D341Med (cell line): Measurements from ENCODE around the gene A2M.
"Not testable (repeated sequence)": the region's sequence is repeated elsewhere in the genome, so short reads cannot be mapped to it uniquely, and the experiment has no call there.

Source experiments
- DNase-seq: peaks from one replicate; pipeline ENCODE4 v3.0.0; 2012; ENCODE audit warnings: low spot score

A2M gene

DNA sequence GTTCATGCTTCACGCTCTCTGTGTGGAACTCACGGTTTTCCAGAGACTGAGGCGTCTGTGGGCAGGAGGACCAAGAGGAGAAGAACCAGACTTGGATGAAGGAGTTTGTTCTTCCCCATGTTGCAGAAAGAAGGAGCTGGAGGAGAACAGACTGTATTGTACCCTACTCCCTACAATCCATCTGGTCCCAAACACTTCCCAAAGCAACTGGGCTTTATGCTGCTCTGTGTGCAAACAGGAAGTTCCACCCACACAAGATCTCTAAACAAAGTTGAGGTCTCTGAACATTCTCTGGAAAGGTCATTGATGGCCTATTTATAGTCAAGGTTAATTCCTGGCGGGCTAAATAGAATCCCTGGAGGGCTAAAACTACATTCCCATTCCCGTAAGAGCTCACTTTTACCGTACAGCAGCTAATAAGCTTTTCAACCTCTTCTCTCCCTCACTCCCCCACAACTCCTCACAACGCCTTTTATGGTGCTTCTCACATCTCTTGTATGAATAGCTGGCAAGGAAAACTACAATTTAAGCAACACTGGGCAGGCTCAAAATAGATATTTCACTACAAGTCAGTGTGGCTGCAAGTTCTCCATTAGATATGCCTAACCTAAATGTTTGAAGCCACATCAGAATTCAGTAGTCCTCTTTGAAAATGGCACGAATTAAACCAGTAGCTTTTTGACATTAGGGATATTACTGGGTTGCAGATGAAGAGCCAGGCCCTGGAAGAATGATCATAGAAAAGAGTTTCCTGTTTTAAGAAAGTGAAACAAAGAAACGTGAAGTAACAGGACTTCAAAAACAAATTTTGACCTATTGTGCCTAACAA, at the start of gene A2M:
TSS of gene A2M (minus strand) at position 189 of the 829 bp plus-strand sequence. CDS start at position 119, 70 bp downstream.
- no peak for DNase-seq

DNA sequence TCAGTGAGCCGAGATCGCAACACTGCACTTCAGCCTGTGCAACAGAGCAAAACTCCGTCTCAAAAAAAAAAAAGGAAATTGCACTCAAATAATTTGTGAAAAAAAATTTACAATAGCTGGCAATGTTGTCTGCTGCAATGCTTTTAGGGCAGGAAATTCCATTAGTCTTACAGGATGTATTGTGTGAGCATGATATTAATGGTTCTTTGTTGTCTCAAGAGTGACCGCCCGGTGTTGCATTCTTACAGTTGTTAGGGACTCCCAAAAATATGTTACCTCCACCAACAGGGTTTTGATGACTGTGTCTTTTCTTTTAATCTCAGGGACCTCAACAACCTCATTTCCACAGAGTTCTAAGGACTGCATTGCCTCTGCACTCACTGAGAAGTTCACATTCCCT, 47.7 kb upstream of the A2M start:
- no peak for DNase-seq

DNA sequence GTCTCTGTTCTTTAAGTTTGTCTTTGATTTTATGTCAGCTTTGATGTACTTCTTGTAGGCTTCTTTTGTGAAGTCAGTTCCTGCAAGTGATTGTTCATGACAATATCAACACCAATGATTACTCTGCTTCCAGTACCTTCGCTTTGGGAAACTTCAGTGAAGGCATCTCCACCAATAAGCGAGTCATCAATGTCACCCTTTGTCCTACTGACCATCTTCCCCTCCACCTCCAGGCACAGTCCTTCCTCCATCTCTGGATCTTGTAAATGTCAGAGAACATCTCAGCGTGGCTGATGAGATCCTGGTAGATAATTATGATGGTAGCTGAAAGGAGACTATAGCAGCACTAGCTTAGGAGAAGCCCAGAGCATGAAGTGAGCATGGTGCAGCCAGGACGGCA, 40.4 kb upstream of the A2M start:
- no peak for DNase-seq

DNA sequence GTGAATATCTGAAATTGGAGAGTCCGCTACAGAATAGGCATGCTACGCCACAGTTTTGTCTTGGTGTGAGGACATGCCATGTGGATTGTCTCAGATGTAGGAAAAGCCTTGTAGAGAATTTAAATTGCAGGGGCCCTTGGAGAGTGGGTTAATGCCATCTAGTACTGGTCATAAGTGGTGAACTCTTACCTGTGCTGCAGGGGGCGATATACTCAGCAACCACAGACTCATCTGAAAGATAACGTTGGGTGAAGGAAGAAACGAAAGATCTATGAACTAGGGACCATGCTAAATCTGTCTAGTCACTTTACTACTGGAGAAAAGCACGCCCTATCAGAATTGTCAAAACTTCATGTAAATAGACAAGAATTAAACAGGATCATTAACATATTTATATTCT, 33.7 kb upstream of the A2M start:
- no peak for DNase-seq

DNA sequence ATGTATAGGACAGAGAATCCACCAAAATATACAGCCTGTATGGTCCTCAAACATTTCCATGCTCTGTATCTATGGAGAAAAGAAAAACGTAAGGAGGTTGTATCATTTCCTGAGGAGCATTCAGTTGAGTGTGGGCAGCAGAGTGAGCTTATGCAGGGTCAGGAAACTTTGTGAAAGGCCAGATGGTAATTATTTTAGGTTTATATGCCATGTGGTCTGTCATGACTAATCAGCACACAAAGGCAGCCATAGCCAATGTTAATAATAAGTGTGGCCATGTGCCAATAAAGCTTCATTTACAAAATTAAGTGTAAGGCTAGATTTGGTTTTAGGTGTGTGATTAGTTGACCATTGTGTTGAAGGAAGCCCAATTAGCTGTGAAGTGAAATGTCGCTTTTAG, 33.2 kb upstream of the A2M start:
- DNase-seq = no peak

DNA sequence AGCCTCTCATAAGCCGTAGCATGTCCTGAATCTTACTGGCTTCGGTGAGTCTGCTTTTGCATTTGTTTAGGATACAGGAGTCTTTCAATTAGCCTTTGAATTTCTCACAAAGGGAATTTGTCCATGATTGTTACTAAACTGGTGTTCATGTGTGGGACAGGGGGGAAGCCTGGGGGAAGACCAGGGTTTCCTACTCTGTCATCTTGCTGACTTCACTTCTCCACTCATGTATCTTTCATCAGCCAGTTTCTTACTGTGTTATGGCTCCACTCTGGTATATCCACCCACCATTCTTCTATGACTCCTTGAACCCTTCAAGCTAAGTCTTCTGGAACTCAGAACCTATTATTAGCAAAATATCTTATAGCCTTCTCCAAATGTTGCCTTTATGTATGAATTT, 31.7 kb upstream of the A2M start:
- DNase-seq = no peak

DNA sequence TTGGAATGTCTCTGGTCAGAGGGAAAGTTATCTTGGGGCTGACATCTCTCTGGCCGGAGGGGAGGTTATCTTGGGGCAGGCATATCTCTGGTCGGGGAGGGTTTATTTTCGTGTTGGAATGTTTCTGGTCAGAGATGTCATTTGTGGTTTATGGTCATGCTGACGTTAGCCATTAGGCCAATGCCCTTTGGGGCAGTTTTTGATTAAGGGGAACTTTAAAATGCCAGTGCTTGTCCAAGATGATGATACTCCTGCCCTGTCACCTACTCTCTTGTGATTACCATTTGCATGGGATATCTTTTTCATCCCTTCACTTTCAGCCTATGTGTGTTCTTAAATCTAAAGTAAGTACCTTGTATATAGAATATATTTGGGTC, 29.0 kb upstream of the A2M start:
- DNase-seq = no peak

DNA sequence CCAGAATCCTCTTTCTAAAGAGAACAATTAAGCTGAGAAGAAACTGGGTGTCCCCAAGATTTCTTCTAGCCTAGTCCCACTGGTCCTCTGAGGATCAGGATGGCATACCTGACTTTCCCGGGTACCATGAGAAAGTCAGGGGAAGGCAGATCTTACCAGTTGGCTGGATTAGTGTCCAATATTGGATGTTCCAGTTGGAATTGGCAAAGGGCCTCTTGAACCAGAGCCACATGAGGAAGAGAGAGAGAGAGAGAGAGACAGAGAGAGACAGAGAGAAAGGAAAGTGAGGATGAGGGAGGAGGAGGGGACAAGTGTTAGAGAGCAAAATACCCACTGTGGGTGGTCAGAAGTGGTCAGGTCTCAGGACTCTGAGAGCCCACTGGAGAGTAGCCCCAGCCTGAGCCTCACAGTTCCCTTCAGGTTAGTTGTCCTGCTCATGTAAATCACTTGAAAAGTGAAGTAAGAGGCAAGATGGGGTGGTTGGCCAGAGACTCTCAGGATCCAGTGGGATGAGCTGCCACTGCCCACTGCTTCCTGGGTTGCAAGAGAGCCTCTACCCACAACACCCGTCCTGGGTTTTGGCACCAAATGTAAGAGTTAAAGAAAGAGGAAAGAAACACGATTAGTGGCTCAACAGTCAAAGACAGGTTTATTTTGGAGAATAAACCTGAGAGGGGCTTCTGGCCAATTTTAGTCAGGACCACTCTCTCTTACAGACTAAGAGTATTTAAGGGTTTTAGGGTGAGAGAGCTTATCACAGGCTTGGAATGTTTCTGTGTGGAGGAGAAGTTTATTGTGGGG, 28.4 kb upstream of the A2M start:
- DNase-seq = no peak

DNA sequence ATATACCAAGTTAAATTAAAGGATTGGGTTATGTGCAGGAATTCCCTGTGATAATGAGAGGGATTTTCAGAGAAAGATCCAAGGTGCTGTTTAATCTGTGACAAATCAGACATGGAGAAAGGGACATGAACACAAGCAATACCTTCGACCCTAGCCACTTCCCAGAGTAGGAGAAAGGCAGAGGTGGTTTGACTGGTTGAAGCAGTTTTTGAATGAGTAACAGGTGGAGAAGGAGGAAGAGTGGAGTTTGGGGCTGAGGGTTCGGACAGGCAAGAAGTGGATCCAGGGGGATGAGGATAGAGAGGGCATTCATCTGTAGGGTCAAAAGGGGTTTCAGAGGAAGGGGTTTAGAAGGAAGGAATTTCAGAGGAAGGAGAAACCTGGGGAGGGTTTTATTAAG, 27.4 kb upstream of the A2M start:
- no peak for DNase-seq

DNA sequence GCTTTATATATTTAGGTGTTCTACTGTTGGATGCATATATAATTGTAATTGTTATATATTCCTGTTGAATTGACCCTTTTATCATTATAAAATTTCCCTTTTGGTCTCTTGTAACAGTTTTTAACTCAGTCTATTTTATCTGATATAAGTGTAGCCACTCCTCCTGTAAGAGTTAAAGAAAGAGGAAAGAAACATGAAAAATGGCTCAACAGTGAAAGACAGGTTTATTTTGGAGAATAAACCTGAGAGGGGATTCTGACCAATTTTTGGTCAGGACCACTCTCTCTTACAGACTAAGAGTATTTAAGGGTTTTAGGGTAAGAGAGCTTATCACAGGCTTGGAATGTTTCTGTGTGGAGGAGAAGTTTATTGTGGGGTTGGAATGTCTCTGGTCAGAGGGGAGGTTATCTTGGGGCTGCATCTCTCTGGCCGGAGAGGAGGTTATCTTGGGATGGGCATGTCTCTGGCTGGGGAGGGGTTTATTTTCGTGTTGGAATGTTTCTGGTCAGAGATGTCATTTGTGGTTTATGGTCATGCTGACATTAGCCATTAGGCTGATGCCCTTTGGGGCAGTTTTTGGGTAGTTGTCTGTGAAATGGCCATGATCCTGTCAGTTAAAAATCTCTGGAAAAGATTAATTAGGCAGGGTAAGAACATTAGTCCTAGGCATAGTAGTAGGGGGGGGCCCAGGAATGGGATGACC, 24.0 kb upstream of the A2M start:
- not testable (repeated sequence) for DNase-seq

DNA sequence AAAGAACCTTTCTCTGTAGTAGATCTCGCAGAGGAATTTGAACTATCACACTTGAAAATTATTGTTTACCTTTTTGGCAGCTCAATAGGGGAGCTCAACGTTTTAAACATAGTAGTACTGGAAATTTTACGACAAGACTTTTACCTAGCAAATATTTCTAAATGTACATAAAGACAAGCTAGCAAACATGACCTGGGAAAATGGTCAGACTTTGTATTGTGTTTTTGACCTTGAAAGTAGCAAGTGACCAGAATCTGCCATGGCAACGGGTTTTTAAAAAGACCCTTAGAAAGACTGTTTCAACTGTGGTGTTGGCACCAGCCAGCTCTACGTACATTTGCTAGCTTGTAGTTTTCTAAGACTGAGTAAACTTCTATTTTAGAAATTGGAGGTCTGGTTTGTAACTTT, 20.2 kb upstream of the A2M start:
- no peak for DNase-seq

DNA sequence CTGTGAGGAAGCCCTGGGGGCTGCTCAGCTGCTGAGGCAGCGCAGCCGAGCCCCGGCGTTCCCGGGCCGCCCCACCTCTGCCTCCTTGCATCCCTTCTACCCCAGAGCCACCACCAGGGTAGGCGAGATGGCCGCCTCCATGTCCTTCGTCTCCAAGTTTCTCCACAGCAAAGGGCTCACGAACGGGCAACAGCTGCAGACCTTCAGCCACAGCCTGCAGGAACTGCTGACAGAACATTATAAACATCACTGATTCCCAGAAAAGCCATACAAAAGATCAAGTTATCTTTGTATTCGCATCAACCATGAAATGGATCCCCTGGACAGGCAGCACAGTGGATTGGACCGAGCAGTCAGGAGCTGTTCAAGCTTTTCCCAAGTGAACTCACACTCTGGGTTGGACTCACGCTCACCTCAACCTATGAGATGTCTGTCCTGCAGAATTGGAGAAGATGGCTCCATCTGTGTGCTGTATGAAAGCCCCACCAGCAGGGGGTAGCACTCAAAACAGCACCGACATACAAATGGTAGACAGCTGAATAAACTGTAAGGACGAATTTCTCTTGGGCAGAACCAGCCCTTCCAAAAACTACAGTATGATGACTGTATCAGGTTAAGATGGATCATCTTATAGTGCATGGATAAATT, 19.4 kb upstream of the A2M start:
- DNase-seq = peak; percentile 37

DNA sequence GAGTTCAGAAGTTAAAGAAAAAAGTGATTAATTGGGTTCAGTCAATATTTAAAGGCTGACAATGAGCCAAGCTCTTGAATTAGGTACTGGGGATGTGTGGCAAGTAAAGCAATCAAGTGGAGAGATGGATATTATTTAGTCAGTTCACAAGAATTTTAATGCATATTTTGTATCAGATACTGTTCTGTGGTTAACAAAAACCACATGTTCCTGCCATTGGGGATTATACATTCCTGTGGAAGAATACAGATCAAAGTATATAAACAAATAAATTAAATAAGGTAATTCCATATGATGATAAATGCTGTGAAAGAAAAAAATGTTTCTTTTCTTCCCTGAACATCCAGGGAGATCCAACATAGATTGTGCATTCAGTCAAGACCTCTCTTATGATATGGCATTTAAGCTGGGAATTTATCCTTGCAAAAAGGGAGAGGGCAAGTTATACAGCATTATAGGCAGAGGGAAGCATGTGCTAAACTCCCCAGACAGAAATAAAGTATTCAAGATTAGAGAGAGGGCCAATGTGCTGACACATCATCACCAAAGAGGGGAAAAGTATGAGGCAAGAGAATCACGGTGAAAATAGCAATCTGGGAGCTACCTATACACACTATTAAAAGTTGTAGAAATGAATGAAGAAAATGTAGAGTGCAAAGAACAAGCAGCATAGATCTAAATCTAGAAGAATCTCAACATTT, 17.6 kb upstream of the A2M start:
- DNase-seq = no peak

DNA sequence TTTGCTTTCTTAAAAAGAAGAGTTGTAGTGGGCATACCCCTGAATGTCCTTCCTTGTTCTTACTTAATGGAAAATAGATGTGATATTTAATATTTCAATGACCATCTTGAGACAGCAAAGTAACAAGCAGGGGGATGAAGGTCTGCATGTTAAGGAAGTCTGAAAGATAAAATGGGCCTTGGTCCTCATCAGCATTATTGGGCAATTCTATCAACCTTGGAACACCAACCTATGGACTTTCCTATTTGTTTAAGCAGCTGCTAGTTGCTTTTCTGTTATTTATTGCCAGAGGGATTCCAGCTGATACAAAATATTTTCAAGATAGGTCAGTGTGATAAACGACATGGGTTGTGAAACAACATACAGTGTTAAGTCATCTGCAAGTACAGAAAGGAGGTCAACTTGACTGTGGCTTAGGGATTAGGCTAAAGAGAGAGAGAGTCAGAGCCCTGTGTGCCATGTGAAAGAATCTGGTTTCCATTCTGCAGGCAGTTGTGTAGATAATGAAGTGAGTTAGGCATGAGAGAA, 16.4 kb upstream of the A2M start:
- no peak for DNase-seq

DNA sequence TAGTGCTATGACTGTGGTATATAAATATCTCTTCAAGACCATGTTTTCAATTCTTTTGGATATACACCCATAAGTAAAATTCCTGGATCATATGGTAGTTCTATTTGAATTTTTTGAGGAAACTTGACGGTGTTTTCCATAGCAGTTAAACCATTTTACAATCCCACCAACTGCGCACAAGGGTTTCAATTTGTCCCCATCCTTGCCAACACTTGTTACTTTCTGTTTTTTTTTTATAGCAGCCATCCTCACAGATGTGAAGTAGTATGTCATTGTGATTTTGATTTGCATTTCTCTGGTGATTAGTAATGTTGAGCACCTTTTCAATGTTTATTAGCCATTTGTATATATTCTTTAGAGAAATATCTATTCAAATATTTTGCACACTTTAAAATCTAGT, 14.5 kb upstream of the A2M start:
- no peak for DNase-seq

DNA sequence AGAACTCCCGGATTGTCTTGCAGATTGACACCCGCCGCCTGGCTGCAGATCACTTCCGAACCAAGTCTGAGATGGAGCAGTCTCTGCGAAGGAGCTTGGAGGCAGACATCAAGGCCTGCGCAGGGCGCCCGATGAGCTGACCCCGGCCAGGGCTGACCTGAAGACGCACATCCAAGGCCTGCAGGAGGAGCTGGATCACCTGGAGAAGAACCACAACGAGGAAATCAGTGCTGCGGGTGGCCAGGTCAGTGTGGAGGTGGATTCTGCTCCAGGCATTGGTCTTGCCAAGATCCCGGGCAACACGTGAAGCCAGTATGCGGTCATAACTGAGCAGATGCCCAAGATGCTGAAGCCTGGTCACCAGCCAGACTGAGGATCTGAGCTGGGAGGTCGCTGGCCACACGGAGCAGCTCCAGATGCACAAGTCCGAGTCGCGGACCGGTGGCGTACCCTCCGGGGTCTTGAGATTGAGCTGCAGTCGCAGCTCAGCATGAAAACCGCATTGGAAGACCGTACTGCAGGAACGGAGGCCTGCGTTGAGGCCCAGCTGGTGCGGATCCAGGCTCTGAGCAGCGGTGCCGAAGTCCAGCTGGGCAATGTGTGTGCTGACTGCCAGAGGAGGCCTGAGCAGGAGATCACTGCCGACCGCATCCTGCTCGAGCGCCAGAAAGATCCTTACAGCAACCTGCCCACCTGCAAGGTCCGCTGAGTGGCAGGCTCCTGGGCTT, 12.4 kb upstream of the A2M start:
- no peak for DNase-seq

DNA sequence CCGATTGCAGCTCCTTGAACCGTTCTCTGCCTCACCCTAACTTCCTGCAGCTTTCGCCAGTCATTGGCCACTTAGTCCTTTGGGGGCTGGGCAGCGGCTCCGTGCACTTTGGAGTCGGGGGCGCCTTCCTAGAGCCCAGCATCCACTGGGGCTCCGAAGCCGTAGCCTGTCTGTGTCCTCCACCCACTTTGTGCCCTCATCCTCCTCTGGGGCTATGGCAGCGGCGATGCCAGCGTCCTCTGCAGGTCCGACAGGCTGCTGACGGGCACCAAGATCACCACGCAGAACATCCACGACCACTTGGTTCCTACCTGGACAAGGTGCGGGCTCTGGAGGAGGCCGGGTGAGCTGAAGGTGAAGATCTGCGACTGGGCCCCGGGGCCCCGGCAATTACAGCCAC, 11.8 kb upstream of the A2M start:
- DNase-seq = no peak

DNA sequence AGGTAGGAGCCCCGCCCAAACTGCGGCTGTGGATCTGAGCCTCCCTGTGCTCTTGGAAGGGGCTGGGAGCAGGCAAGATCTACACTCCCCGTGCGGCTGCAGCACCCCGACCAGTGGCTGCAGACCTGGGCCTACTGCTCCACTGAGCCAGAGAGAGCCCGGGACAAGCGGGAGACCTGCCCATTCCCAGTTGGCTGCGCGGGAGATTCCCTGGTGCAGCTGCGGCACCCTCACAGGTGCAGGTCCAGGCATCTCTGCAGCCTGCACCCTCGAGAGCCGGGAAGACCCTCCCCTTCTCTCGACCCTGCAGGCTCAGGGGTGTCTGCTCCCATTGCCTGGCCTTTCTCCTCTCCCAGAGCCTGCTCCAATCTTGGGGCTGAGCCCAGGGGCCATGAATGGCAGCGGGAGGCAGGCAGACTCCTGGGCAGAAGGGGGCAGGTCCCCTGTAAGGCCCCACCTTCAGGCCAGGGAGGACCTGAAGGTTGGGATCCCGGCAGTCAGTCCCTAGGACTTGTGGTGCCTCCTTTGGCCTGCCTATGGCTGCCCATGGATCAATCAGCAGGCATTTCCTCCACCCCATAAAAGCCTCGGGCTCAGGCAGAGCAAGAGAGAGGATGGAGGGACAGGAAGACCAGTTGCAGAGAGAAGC, 8.8 kb upstream of the A2M start:
- no peak for DNase-seq

DNA sequence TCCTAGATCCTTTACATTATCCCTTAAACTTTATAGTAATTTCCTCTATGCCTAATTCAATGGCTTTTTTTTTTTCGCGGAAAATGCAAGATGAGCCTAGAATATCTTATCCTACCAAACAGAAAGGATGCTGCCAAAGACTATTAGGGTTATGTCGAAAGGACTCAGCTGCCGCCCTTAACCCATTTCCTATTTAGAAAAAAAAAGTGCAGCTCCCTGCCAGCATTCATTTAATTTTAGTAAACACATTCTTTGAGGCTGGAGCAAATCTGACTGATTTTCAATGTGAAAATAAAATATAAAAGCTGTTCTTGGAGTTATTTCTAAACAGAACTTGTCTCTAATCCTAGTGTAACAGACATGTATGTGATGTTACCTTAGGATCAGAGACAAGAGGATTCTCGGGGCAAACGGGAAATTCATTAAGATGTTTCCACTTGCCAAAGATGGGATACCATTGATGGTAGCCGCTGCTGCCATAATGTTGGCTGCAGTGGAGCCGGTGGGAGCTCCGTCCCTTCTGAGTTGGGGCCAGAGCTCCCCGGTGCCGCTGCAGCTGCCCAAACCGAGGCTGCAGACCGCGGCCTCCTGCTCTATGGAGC, 8.2 kb upstream of the A2M start:
- no peak for DNase-seq

DNA sequence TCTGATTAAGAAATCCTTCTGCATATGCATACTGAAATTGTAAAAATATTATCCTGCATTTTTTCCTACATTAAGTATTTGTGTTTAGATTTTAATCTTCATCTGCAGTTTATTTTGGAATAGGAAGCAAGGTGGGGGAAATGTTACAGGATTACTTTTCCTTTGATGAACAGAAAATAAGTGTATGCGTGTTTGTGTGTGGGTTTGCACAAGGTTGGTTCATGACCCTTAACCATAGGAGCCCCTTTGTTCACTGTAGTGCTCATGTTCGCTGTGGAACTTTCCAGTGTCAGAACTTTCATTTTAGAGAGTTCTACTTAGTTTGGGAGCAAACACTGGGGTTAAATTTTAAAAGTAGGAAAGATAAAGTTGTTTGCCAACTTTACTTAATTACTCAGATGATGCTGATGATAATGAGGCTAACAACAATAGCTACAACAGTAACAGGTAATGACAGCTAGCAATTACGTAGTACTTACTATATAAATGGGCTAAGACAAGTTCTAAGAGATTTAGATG, 6.4 kb upstream of the A2M start:
- DNase-seq = no peak
